ENCODE measurements around the gene PAPSS2.
"Not testable (repeated sequence)": the region's sequence is repeated elsewhere in the genome, so short reads cannot be mapped to it uniquely, and the experiment has no call there.

The PAPSS2 gene

GRCh38 chr10:87659571-87660483, at the start of gene PAPSS2:
Gene PAPSS2, plus strand, starts transcription at chr10:87659878. Its CDS starts 104 bp downstream, at chr10:87659982.
- peak in 1 of 3 experiments; percentile 27 for DNase-seq (ENCODE audit: low read depth in 3 of 3)

DNA sequence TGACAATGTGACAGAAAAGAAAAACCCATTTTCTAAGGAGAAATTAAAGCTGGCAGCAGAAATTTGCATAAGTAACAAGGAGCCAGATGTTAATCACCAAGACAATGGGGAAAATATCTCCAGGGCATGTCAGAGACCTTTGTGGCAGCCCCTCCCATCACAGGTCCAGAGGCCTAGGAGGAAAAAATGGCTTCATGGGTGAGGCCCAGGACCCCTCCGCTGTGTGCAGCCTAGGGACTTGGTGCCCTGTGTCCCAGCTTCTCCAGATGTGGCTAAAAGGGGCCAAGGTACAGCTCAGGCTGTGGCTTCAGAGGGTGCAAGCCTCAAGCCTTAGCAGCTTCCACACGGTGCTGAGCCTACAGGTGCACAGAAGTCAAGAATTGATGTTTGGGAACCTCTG, 48.3 kb upstream of the PAPSS2 start:
- not testable (repeated sequence) for DNase-seq (ENCODE audit: low read depth in 3 of 3)

GRCh38 chr10:87612115-87612514, 47.6 kb upstream of the PAPSS2 start:
- DNase-seq (ENCODE audit: low read depth in 3 of 3): no peak

GRCh38 chr10:87613751-87614150, 45.9 kb upstream of the PAPSS2 start:
- no peak for DNase-seq (ENCODE audit: low read depth in 3 of 3)

DNA sequence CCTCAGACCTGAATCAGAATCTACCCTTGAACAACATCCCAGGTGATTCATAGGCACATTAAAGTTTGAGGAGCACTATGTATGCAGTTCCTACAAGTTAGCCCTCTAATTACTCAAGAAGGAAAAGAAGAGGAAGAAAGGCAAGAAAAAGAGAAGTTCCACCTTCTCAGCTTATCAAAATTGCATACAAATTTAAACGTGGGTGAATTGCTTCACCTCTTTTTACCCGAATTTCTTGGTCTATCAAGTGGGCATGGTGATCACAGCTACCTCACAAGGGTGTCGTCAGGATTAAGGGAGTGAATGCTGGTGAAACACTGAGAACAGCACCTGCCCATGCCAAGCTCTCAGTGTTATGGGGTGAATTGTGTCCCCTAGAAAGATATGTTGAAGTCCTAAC, 43.8 kb upstream of the PAPSS2 start:
- DNase-seq (ENCODE audit: low read depth in 3 of 3): no peak

- DNase-seq (ENCODE audit: low read depth in 3 of 3): no peak
Observed at GRCh38 chr10:87617503-87617902, 42.2 kb upstream of the PAPSS2 start.

GRCh38 chr10:87618566-87619423, 40.9 kb upstream of the PAPSS2 start:
- DNase-seq (ENCODE audit: low read depth in 3 of 3): no peak

GRCh38 chr10:87619705-87620104, 40.0 kb upstream of the PAPSS2 start:
- DNase-seq (ENCODE audit: low read depth in 3 of 3): no peak

GRCh38 chr10:87621440-87621839, 38.2 kb upstream of the PAPSS2 start:
- DNase-seq (ENCODE audit: low read depth in 3 of 3): not testable (repeated sequence)

DNA sequence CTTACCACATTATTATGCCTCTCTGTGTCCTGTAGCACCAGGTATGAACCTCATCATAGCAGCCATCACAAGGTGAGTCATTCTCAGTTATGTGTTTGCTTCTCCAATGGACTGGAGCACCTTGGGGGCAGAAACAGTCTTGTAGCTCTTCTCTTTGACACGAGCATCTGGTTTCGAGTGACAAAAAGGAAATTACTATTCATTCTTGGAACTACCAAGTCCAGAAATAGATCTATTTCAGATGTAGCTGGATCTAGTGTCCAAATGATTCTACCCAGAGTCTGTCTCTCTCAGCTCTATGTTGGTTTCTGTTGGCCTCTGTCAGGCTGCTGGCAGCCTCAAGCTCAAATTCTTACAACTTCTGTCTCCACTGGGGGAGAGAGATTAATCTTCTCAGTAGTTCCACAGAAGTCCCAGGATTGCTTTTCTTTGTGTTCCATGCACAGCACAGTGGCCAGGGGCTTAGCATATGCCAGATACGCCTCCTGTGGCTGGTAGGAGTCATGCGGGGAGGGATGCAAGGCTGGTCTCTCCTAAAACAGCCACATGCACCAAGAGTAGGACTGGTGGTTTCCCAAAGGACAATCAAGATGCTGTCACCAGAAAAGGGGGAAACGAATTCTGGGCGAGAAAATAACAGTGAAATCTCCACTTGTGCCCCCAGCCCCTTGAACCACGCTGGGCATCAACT, 37.2 kb upstream of the PAPSS2 start:
- no peak for DNase-seq (ENCODE audit: low read depth in 3 of 3)

DNA sequence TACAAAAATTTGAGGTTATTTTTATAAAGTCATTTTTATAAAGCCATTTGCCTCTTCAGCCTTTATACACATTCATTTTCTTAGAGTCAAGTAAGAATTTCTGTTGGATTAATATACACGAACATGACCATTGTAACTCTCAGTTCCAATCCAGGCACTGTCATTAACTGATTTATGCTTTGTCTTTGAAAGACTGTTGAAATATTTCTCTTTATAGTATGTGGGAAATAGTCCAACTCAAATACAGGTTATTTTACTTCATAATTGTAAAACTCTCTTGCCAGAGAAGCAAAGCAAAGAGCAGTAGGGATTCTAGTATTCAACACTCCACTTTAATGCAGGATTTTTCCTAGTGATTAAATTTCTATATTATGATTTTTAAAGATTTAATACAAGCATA, 36.5 kb upstream of the PAPSS2 start:
- no peak for DNase-seq (ENCODE audit: low read depth in 3 of 3)

GRCh38 chr10:87625661-87626060, 34.0 kb upstream of the PAPSS2 start:
- no peak for DNase-seq (ENCODE audit: low read depth in 3 of 3)

- DNase-seq (ENCODE audit: low read depth in 3 of 3): no peak
Observed at GRCh38 chr10:87626422-87626892, 33.2 kb upstream of the PAPSS2 start.

DNA sequence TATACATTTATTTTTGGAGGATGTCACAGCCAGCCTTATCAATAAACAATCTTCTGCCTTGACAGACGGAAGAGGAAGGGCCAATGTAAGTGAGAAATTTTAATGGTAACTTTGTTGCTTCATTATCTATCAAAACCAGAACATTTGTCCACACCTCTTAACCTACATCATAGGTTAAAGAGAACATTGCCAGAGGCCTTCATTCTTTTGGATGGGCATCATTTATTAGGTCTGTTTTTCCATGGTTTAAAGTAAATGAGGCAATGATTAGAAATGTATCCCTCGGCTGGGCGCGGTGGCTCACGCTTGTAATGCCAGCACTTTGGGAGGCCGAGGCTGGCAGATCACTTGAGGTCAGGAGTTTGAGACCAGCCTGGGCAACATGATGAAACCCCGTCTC, 29.5 kb upstream of the PAPSS2 start:
- DNase-seq (ENCODE audit: low read depth in 3 of 3): no peak

DNA sequence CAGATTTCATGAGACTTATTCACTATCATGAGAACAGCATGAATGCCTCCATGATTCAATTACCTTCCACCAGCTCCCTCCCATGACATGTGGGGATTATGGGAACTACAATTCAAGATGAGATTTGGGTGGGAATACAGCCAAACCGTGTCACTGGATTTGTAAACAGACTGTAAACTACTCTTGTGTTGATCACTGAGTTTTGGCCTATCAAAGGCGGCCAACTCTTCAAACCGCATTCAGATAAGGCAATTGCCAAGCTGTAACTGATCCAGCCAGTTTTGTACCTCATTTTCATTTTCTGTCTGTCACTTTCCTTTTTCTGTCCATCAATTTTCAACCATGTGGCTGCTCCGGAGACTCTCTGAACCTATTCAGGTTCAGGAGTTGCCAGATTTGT, 27.2 kb upstream of the PAPSS2 start:
- no peak for DNase-seq (ENCODE audit: low read depth in 3 of 3)

DNA sequence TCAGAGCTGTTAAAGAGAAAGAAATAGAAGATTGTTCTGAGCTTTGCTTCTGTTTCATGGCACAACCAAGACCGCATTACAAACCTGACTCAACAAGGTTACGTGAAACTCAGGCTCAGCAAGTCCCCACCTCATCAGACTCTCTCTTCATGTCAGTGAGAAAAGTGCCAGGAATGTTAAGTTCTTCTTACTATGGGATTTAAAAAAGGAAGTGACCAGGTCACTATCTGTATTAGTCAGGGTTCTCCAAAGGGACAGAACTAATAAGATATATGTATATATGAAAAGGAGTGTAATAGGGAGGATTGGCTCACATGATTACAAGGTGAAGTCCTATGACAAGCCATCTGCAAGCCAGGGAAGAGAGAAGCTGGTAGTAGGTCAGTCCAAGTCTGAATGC, 25.4 kb upstream of the PAPSS2 start:
- no peak for DNase-seq (ENCODE audit: low read depth in 3 of 3)

- peak in 1 of 3 experiments; percentile 41 for DNase-seq (ENCODE audit: low read depth in 3 of 3)
Observed at GRCh38 chr10:87635498-87636312, 24.0 kb upstream of the PAPSS2 start.

DNA sequence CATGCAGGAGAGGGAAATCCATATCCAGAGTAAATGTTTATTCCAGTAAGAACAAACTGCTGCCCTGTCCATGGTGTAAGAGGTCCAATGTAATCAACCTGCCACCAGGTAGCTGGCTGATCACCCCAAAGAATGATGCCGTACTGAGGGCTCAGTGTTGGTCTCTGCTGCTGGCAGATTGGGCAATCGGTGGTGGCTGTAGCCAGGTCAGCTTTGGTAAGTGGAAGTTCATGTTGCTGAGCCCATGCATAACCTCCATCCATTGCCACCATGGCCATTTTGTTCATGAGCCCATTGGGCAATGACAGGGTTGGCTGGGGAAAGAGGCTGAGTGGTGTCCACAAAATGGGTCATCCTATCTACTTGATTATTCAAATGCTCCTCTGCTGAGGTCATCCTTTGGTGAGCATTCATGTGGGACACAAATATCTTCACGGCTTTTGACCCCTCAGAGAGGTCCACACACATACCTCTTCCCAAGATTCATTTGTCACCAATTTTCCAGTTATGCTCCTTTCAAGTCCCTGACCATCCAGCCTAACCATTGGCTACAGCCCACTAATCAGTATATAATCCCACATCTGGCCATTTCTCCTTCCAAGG, 23.3 kb upstream of the PAPSS2 start:
- no peak for DNase-seq (ENCODE audit: low read depth in 3 of 3)

DNA sequence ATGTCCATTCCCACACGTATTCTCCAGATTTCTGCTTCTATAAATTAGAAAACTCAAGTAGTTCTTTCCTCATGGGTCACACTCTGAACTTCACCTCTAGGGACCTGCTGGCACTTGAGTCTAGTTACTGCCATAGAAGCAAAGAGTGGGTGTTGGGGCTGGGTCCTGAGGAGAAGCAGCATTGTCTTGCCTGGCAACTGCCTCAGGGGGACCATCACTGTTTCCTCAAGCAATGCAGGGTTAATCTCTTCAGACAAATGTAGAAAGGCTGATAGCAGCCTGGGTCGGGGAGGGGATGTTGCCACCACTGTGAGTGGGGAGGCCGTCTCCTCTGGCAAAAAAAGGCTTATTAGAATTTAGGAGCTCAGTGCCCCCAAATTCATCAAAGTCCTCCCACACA, 20.2 kb upstream of the PAPSS2 start:
- no peak for DNase-seq (ENCODE audit: low read depth in 3 of 3)

DNA sequence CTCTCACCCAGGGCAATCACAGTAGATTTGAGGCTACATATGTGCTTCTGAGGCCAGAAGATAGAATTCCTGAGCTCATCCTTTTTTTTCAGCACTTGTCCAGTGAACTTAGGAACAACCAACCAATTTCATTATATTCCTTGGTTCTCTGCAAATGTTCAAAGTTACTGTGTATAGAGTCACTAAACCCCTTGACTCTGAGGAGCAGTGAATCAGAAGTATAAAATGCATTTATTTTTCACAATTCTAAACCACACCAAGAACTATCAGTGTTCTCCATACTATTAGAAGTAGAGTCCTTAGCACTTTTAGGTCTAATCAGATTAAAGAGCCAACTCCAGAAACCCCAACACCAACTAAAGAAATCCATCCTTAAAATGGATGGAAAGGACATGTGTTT, 19.6 kb upstream of the PAPSS2 start:
- DNase-seq (ENCODE audit: low read depth in 3 of 3): no peak

DNA sequence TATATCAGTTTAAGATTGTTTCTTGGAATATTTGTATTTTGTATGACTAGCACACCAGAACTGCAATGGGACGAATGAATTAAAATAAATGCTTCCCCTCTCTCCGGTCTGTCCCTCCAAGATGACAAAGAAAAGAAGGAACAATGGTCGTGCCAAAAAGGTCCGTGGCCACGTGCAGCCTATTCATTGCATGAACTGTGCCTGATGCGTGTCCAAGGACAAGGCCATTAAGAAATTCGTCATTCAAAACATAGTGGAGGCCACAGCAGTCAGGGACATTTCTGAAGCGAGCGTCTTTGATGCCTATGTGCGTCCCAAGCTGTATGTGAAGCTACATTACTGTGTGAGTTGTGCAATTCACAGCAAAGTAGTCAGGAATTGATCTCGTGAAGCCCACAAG, 17.2 kb upstream of the PAPSS2 start:
- DNase-seq (ENCODE audit: low read depth in 3 of 3): no peak

All from stimulated activated CD4-positive, alpha-beta T cell treated with anti-CD3 and anti-CD28 coated beads, TNF-alpha, amount 100 ng/mL, for 24 hours (primary cell).